Prostate gland (tissue), 2 donors: ENCODE results near the gene LMTK3. TPM values are rescaled to one million over a fixed set of nuclear protein-coding genes. Genes with fewer than 3 reads are reported as not detected.
"Not testable (repeated sequence)": the region's sequence is repeated elsewhere in the genome, so short reads cannot be mapped to it uniquely, and the experiment has no call there.

Experiments used
- DNase-seq: peaks from one replicate; pipeline ENCODE4 v3.0.0-alpha.2; 2019; ENCODE audit warnings: low spot score
- H3K27ac ChIP-seq, 2 donors: fragments of 200-600 bp; sonication (generic); 2 replicates each; pipeline ENCODE4 v1.5.1; 2017 to 2019
- H3K27me3 ChIP-seq: fragments of 200-600 bp; sonication (generic); replicated peaks from 2 replicates; pipeline ENCODE4 v1.5.1; 2019; ENCODE audit not compliant: insufficient read depth
- H3K36me3 ChIP-seq, 2 donors: fragments of 200-600 bp; sonication (generic); 1 replicate in 1 of 2; 2 replicates in 1 of 2; pipeline versions ENCODE4 v1.5.1 to v1.8.1; 2017 to 2019
- H3K4me1 ChIP-seq: fragments of 200-600 bp; sonication (generic); replicated peaks from 2 replicates; pipeline ENCODE4 v1.5.1; 2019
- H3K4me3 ChIP-seq, 2 donors: fragments of 200-600 bp; sonication (generic); 2 replicates each; pipeline ENCODE4 v1.5.1; 2017 to 2019
- H3K9me3 ChIP-seq: fragments of 200-600 bp; sonication (generic); 2 replicates; pipeline ENCODE4 v1.5.1; 2017
- CTCF ChIP-seq, 4 experiments: fragments of 200-600 bp in 2 of 4; fragments of 450-650 bp in 2 of 4; sonication (generic) in 2 of 4; IDR thresholded peaks; 1 replicate in 3 of 4; 2 replicates in 1 of 4; pipeline ENCODE4 v1.5.1; 2016 to 2019; ENCODE audit warnings: antibody characterized with exemption in 4 of 4, mild to moderate bottlenecking in 2 of 4, moderate library complexity in 2 of 4
- POLR2A ChIP-seq: fragments of 450-650 bp; IDR thresholded peaks from one replicate; pipeline ENCODE4 v1.6.1; 2016; ENCODE audit warnings: antibody characterized with exemption, mild to moderate bottlenecking
- POLR2AphosphoS5 ChIP-seq: sonication (generic); formaldehyde crosslinking; IDR thresholded peaks from one replicate; pipeline ENCODE4 v1.6.1; 2017; ENCODE audit warnings: antibody characterized with exemption
- WGBS: methylation state at CpG from one replicate; pipeline ENCODE4 v1.1.5; 2018; 5-methylcytosine and 5-hydroxymethylcytosine counted together
- intact Hi-C: fragments of 100-400 bp; cut with DNase I; formaldehyde crosslinking; loops from one replicate; pipeline ENCODE4 v1.14.2; 2022
- total RNA-seq, 2 donors: library from RNA; depleted of rRNA; stranded (reverse); fragments of >200 nt; gene quantifications; one replicate each; pipeline ENCODE4 v1.1.0, GENCODE V29; 2016

Gene LMTK3
- total RNA-seq, 2 donors from 2014 or later, result 7.4 to 10.2 TPM

- Histone ChIP-seq H3K27ac (no peak overlapping the region), H3K27me3 (no peaks in the 10 kb centered on the region), H3K4me1 (peaks cover 4% of the 10 kb centered on the region), H3K36me3 (no peaks in the 10 kb centered on the region), H3K9me3 (no peaks in the 10 kb centered on the region), H3K4me3 (no peak overlapping the region)
- TF ChIP-seq POLR2AphosphoS5, result peak; percentile 55
- no peak for TF ChIP-seq CTCF (IDR thresholded peaks at IDR 0.05)
- WGBS, result 47% methylated on average over 17 of the region's 17 CpGs
- intact Hi-C loops, result no loop called here
- DNase-seq, result peak; percentile 79
These were observed 28.0 kb upstream of the LMTK3 start for GRCh38 chr19:48539503-48540096.

- H3K27me3 ChIP-seq, H3K9me3 ChIP-seq, intact Hi-C loops, H3K36me3 ChIP-seq, H3K4me1 ChIP-seq, DNase-seq, H3K27ac ChIP-seq, H3K4me3 ChIP-seq: not testable (repeated sequence)
- WGBS, result 84% methylated on average over 8 of the region's 8 CpGs
These were observed 26.4 kb upstream of the LMTK3 start for GRCh38 chr19:48538057-48538456.

- 85% methylated on average over 7 of the region's 7 CpGs for WGBS
- intact Hi-C loops, result no loop called here
These were observed 25.9 kb upstream of the LMTK3 start for GRCh38 chr19:48537541-48537940.

GRCh38 chr19:48533770-48534169, 22.1 kb upstream of the LMTK3 start:
- no peak for DNase-seq
- TF ChIP-seq POLR2AphosphoS5, result no peak
- no peak for TF ChIP-seq POLR2A
- TF ChIP-seq CTCF (IDR thresholded peaks at IDR 0.05), result no peak
- H3K27me3 ChIP-seq, result no peaks in the 10 kb centered on the region
- H3K36me3 ChIP-seq, result no peaks in the 10 kb centered on the region
- H3K27ac ChIP-seq, result no peak overlapping the region
- H3K4me3 ChIP-seq, result no peak overlapping the region
- no peaks in the 10 kb centered on the region for H3K4me1 ChIP-seq
- 92% methylated on average over 10 of the region's 10 CpGs for WGBS
- no peaks in the 10 kb centered on the region for H3K9me3 ChIP-seq
- intact Hi-C loops, result no loop called here

More at GRCh38 chr19:48537541-48537940, 25.9 kb upstream of the LMTK3 start:
- Histone ChIP-seq H3K4me3 (no peak overlapping the region), H3K4me1 (no peaks in the 10 kb centered on the region), H3K9me3 (no peaks in the 10 kb centered on the region), H3K36me3 (no peaks in the 10 kb centered on the region), H3K27ac (no peak overlapping the region), H3K27me3 (no peaks in the 10 kb centered on the region)
- TF ChIP-seq POLR2AphosphoS5, result no peak
- no peak for TF ChIP-seq POLR2A
- TF ChIP-seq CTCF (IDR thresholded peaks at IDR 0.05), result no peak
- no peak for DNase-seq

GRCh38 chr19:48530770-48531169, 19.1 kb upstream of the LMTK3 start:
- no peaks in the 10 kb centered on the region for H3K36me3 ChIP-seq
- no peaks in the 10 kb centered on the region for H3K27me3 ChIP-seq
- H3K4me3 ChIP-seq, result no peak overlapping the region
- intact Hi-C loops, result no loop called here
- 38% methylated on average over 6 of the region's 6 CpGs for WGBS
- no peaks in the 10 kb centered on the region for H3K4me1 ChIP-seq
- peak overlapping the region in 1 of 2 donors; percentile 14 for H3K27ac ChIP-seq
- H3K9me3 ChIP-seq, result no peaks in the 10 kb centered on the region
- TF ChIP-seq CTCF (IDR thresholded peaks at IDR 0.05) (no peak), POLR2A (no peak), POLR2AphosphoS5 (peak; percentile 35)
- DNase-seq, result no peak
